Activated T-cell treated with anti-CD3 and anti-CD28 coated beads, Interleukin-2, amount 50 U/mL, for 24 hours (primary cell): ENCODE data around the gene INSL3.

Experiments used
- DNase-seq: peaks from one replicate; pipeline ENCODE4 v3.0.0-alpha.2; 2020
- H3K27ac Mint-ChIP-seq: 2 replicates; pipeline ENCODE4 v1.8.0; 2020; ENCODE audit warnings: mild to moderate bottlenecking, mixed read lengths
- H3K27me3 Mint-ChIP-seq: 2 replicates; pipeline ENCODE4 v1.8.0; 2020; ENCODE audit warnings: mixed read lengths
- H3K36me3 Mint-ChIP-seq: 2 replicates; pipeline ENCODE4 v1.8.0; 2020; ENCODE audit warnings: low read depth, mixed read lengths
- H3K4me1 Mint-ChIP-seq: 2 replicates; pipeline ENCODE4 v1.8.0; 2020; ENCODE audit warnings: low read depth, mixed read lengths
- H3K4me3 Mint-ChIP-seq: 2 replicates; pipeline ENCODE4 v1.8.0; 2020; ENCODE audit warnings: mild to moderate bottlenecking, moderate library complexity, mixed read lengths
- H3K9me3 Mint-ChIP-seq: 2 replicates; pipeline ENCODE4 v1.8.0; 2020; ENCODE audit warnings: mixed read lengths

INSL3 gene

GRCh38 chr19:17855280-17856152 is 34.2 kb upstream of the INSL3 start:
- Mint-ChIP-seq H3K9me3 (no peaks in the 10 kb centered on the region), H3K27ac (no peak overlapping the region), H3K27me3 (no peaks in the 10 kb centered on the region), H3K4me3 (no peak overlapping the region), H3K36me3 (peaks cover 10% of the 10 kb centered on the region), H3K4me1 (peaks cover 22% of the 10 kb centered on the region)
- DNase-seq = peak; percentile 97

DNA sequence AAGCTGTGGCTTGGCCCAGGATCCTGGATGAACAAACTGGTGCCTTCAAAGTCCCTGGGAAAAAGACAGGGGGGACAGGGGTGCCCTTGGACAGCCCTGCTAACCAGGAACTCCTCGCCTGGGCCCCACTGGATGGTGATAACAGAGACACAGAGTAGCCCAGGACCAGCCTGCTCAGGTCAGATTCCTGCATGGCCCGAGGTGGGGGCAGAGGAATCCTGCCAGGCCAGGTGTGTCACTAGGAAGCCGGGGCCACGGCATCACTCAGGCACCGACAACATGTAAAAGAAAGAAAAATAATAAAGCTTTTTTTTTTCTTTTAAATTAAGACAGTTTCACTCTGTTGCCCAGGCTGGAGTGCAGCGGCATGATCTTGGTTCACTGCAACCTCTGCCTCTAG is 32.7 kb upstream of the INSL3 start:
- Mint-ChIP-seq H3K4me3 (no peak overlapping the region), H3K27me3 (no peaks in the 10 kb centered on the region), H3K27ac (no peak overlapping the region), H3K36me3 (no peaks in the 10 kb centered on the region), H3K4me1 (peaks cover 33% of the 10 kb centered on the region), H3K9me3 (no peaks in the 10 kb centered on the region)
- no peak for DNase-seq

- Mint-ChIP-seq H3K36me3 (peaks cover 38% of the 10 kb centered on the region), H3K27me3 (no peaks in the 10 kb centered on the region), H3K9me3 (no peaks in the 10 kb centered on the region), H3K4me3 (peak overlapping the region; percentile 91), H3K4me1 (peaks cover 66% of the 10 kb centered on the region), H3K27ac (peak overlapping the region; percentile 99)
- no peak for DNase-seq
These were observed 27.4 kb upstream of the INSL3 start for GRCh38 chr19:17848595-17849292.

- Mint-ChIP-seq H3K27me3 (no peaks in the 10 kb centered on the region), H3K4me3 (peak within 1 kb of the TSS; percentile 91), H3K4me1 (peaks cover 73% of the 10 kb centered on the region), H3K27ac (peak within 1 kb of the TSS; percentile 99), H3K36me3 (peaks cover 48% of the 10 kb centered on the region), H3K9me3 (no peaks in the 10 kb centered on the region)
- peak; percentile 93 for DNase-seq
These were observed 26.4 kb upstream of the INSL3 start, which contains the start of gene JAK3 for GRCh38 chr19:17847538-17848366. Gene JAK3 (minus strand): TSS chr19:17847982. CDS start chr19:17844417, 3,565 bp downstream.

GRCh38 chr19:17846146-17846545 is 24.8 kb upstream of the INSL3 start:
- H3K27me3 Mint-ChIP-seq = no peaks in the 10 kb centered on the region
- peaks cover 62% of the 10 kb centered on the region for H3K36me3 Mint-ChIP-seq
- no peaks in the 10 kb centered on the region for H3K9me3 Mint-ChIP-seq
- peaks cover 66% of the 10 kb centered on the region for H3K4me1 Mint-ChIP-seq
- H3K4me3 Mint-ChIP-seq = peak overlapping the region; percentile 91
- H3K27ac Mint-ChIP-seq = peak overlapping the region; percentile 99
- no peak for DNase-seq

DNA sequence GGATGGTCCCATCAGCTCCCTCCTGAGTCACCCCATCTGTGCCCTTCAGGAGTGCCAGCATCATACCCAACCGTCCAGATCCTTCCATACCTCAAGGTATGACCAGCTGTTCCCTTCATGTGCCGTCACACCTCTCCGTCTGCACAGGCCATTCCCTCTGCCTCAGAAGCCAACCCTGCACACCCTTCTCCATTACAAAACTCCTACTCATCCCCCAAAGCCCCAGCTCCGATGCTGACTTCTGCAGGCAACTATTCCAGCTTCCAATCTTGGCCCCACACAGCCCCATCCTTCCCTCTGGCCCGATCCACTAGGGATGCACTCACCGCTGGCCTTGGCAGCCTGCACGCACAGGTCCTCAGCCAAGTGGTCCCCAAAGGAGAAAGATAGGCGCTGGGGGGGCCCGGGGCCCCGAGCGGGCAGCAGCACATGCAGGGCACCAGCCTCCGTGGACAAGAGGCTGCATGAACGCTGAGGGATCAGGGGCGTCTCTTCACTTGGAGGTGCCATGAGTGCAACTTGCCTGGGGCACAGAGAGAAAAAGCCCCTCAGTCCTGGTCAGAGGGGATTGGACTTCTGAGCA is 22.7 kb upstream of the INSL3 start:
- Mint-ChIP-seq H3K27me3 (no peaks in the 10 kb centered on the region), H3K4me1 (peaks cover 55% of the 10 kb centered on the region), H3K4me3 (peak overlapping the region; percentile 91), H3K27ac (peak overlapping the region; percentile 99), H3K9me3 (no peaks in the 10 kb centered on the region), H3K36me3 (peaks cover 83% of the 10 kb centered on the region)
- no peak for DNase-seq

- Mint-ChIP-seq H3K9me3 (no peaks in the 10 kb centered on the region), H3K4me3 (no peak overlapping the region), H3K27ac (peak overlapping the region; percentile 99), H3K36me3 (peaks cover 90% of the 10 kb centered on the region), H3K27me3 (no peaks in the 10 kb centered on the region), H3K4me1 (peaks cover 51% of the 10 kb centered on the region)
- DNase-seq = no peak
These were observed 22.0 kb upstream of the INSL3 start for GRCh38 chr19:17843292-17843827.

DNA sequence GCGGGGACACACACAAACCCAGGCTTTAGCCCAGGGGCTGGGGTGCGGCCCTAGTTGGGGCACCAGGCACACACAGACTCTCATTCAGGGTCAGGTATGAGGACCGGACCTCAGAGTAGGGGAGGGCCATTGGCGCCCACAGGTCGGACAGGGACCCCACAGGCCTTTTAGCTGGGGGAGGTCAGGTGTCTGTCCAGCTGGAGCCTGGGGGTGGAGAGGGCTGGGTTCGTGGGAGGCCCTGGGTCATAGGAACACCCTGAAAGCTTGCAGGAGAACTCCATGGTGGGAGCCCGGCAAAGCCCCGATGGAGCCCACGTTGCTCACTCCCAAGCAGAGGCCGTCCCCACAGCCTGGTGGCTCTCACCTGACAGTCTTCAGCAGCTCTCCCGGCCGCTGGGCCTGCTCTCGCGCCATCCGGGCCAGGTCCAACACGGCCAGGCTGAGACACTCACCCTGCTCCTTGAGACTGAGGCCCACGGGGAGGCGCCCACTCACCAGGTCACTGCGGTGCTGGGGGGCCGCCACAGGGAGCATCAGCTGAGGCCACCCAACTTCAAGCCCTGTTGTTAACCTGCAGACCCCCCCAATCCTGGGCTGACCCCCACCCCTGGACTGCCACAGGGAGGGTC is 21.5 kb upstream of the INSL3 start:
- no peak overlapping the region for H3K4me3 Mint-ChIP-seq
- H3K27me3 Mint-ChIP-seq = no peaks in the 10 kb centered on the region
- peaks cover 50% of the 10 kb centered on the region for H3K4me1 Mint-ChIP-seq
- no peak overlapping the region for H3K27ac Mint-ChIP-seq
- no peak for DNase-seq
- no peaks in the 10 kb centered on the region for H3K9me3 Mint-ChIP-seq
- H3K36me3 Mint-ChIP-seq = peaks cover 95% of the 10 kb centered on the region

GRCh38 chr19:17841810-17842662 is 20.7 kb upstream of the INSL3 start:
- Mint-ChIP-seq H3K27ac (no peak overlapping the region), H3K27me3 (no peaks in the 10 kb centered on the region), H3K4me1 (peaks cover 50% of the 10 kb centered on the region), H3K36me3 (peaks cover 97% of the 10 kb centered on the region), H3K9me3 (no peaks in the 10 kb centered on the region), H3K4me3 (no peak overlapping the region)
- peak; percentile 80 for DNase-seq

DNA sequence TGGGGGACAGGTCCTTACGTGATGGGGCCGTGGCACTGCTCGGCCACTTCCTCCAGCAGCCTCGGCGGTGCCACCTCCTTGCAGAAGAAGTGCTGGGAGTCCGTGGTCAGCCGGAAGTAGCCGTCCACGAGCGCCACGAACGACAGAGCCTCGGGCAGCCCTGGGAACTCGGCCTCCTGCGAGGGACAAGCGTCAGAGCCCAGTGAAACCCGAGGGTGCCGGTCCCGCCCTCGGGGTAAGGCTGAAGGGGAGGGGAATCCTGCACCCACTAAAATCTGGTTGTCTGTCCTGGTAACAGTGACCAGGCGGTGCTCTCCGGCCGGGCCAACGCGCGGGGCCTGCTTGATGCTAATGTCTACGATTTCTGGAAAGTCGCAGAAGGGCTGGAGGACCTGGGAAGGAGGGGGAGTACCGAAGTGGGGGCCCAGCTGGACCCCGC is 20.1 kb upstream of the INSL3 start:
- H3K9me3 Mint-ChIP-seq = no peaks in the 10 kb centered on the region
- peaks cover 98% of the 10 kb centered on the region for H3K36me3 Mint-ChIP-seq
- H3K27ac Mint-ChIP-seq = peak overlapping the region; percentile 18
- peaks cover 53% of the 10 kb centered on the region for H3K4me1 Mint-ChIP-seq
- H3K27me3 Mint-ChIP-seq = no peaks in the 10 kb centered on the region
- H3K4me3 Mint-ChIP-seq = no peak overlapping the region
- DNase-seq = no peak

DNA sequence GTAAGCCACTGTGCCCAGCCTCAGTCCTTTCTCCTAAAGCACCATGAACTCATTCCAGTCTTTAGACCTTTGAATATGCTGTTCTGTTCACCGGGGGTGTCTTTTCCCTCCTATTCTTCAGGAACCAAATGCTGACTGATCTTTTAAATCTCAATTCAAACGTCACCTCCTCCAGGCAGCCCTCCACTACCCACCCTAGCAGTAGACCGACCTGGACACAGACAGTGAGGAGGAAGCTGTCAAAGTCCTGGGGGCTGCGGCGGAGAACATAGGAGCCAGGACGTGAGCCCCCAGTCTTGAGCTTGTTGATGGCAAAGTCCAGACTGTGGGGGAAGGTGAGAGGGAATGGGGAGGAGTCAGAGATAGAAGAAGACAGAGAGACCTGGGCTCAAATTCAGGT is 18.7 kb upstream of the INSL3 start:
- no peaks in the 10 kb centered on the region for H3K9me3 Mint-ChIP-seq
- H3K27me3 Mint-ChIP-seq = no peaks in the 10 kb centered on the region
- peak overlapping the region; percentile 26 for H3K27ac Mint-ChIP-seq
- H3K36me3 Mint-ChIP-seq = peaks cover 98% of the 10 kb centered on the region
- peaks cover 45% of the 10 kb centered on the region for H3K4me1 Mint-ChIP-seq
- no peak for DNase-seq
- no peak overlapping the region for H3K4me3 Mint-ChIP-seq

DNA sequence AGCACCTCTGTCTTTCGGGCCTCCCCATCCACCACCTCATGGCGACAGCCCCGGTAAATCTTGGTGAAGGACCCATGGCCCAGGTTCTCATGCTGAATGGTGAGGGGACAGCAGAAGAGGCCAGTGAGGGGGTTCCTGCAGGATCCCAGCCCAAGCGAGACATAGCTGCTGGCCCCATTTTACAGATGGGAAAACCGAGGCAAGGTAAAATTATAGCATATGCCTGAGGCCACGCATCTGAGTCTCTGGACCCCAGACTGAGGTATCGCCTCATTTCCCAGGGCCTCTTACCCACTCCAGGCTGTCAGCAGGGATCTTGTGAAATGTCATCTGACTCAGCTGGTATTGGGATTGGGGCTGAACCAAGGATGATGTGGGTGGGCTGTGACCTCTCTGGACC is 16.7 kb upstream of the INSL3 start:
- H3K27ac Mint-ChIP-seq = peak overlapping the region; percentile 76
- H3K4me3 Mint-ChIP-seq = no peak overlapping the region
- H3K9me3 Mint-ChIP-seq = no peaks in the 10 kb centered on the region
- no peak for DNase-seq
- H3K27me3 Mint-ChIP-seq = no peaks in the 10 kb centered on the region
- peaks cover 26% of the 10 kb centered on the region for H3K4me1 Mint-ChIP-seq
- H3K36me3 Mint-ChIP-seq = peaks cover 92% of the 10 kb centered on the region

DNA sequence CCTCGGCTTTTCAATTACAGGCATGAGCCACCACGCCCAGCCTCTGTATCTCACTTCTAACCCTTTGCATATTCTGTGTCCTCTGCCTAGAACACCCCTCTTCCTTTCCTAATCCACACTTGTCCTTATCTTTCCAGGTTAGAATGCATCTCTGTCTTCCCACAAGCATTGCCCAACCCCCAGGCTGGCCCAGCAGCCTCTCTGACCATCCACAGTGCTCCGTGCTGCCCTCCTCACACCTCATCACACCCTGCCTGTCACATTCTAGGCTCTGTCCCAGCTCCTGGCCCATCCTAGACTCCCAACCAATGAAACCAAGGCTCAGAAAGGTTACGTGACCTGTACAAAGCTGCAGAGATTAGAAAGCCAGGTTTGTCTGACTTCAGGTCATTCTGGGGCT is 15.2 kb upstream of the INSL3 start:
- Mint-ChIP-seq H3K4me3 (no peak overlapping the region), H3K27ac (peak overlapping the region; percentile 65), H3K36me3 (peaks cover 95% of the 10 kb centered on the region), H3K4me1 (peaks cover 26% of the 10 kb centered on the region), H3K27me3 (no peaks in the 10 kb centered on the region), H3K9me3 (peaks cover 2% of the 10 kb centered on the region)
- DNase-seq = no peak
